ENCODE measurements around the gene CD99. TPM values are rescaled to one million over a fixed set of nuclear protein-coding genes. Genes with fewer than 3 reads are reported as not detected.

The CD99 gene
- total RNA-seq, 1 experiment from 2014 or later = 407 TPM

GRCh38 chrX:2642791-2643190, 48.3 kb upstream of the CD99 start:
- POLR2A ChIA-PET = no interaction called here
- TF ChIP-seq CTCF (IDR thresholded peaks at IDR 0.05; ENCODE audit: insufficient read depth in 1 of 2, low read depth in 1 of 2, low read length in 1 of 2, severe bottlenecking in 1 of 2, unreplicated experiment in 1 of 2) = no peak
- no peaks in the 10 kb centered on the region for H3K9me3 Mint-ChIP-seq (ENCODE audit: unreplicated experiment)
- no peaks in the 10 kb centered on the region for H3K4me1 Mint-ChIP-seq (ENCODE audit: low read depth, unreplicated experiment)
- no peak overlapping the region for H3K4me3 Mint-ChIP-seq (ENCODE audit: unreplicated experiment)
- H3K27ac Mint-ChIP-seq (ENCODE audit: unreplicated experiment) = no peak overlapping the region
- intact Hi-C loops (cut with micrococcal nuclease; ENCODE audit: unreplicated experiment) = no loop called here
- CTCF ChIA-PET = no interaction called here
- H3K27me3 Mint-ChIP-seq (ENCODE audit: insufficient read depth, unreplicated experiment) = no peaks in the 10 kb centered on the region
- Histone ChIP-seq H3K9me3 (no peaks in the 10 kb centered on the region), H3K4me1 (no peaks in the 10 kb centered on the region), H3K4me3 (ENCODE audit: low read depth, low read length) (no peak overlapping the region), H3K36me3 (ENCODE audit: control insufficient read depth, insufficient read depth, low read length) (peaks cover 2% of the 10 kb centered on the region; the same call in 1 of the 2 replicates), H3K27me3 (replicated peaks; ENCODE audit: control insufficient read depth, insufficient read depth, low read length) (no peaks in the 10 kb centered on the region)
- no TSS peak for BruUV-seq (replicated peaks)
- peaks cover 35% of the 10 kb centered on the region for H3K36me3 Mint-ChIP-seq (ENCODE audit: insufficient read depth, unreplicated experiment)
- DNase-seq = no peak

- Histone ChIP-seq H3K9me3 (no peaks in the 10 kb centered on the region), H3K4me3 (ENCODE audit: low read depth, low read length) (no peak overlapping the region), H3K4me1 (no peaks in the 10 kb centered on the region), H3K27me3 (replicated peaks; ENCODE audit: control insufficient read depth, insufficient read depth, low read length) (no peaks in the 10 kb centered on the region), H3K36me3 (ENCODE audit: control insufficient read depth, insufficient read depth, low read length) (no peaks in the 10 kb centered on the region; the same call in 1 of the 2 replicates)
- Mint-ChIP-seq H3K27me3 (ENCODE audit: insufficient read depth, unreplicated experiment) (no peaks in the 10 kb centered on the region), H3K9me3 (ENCODE audit: unreplicated experiment) (no peaks in the 10 kb centered on the region), H3K4me3 (ENCODE audit: unreplicated experiment) (no peak overlapping the region), H3K4me1 (ENCODE audit: low read depth, unreplicated experiment) (no peaks in the 10 kb centered on the region), H3K27ac (ENCODE audit: unreplicated experiment) (no peak overlapping the region), H3K36me3 (ENCODE audit: insufficient read depth, unreplicated experiment) (peaks cover 35% of the 10 kb centered on the region)
- TF ChIP-seq CTCF (IDR thresholded peaks at IDR 0.05; ENCODE audit: insufficient read depth in 1 of 2, low read depth in 1 of 2, low read length in 1 of 2, severe bottlenecking in 1 of 2, unreplicated experiment in 1 of 2) = no peak
- no TSS peak for BruUV-seq (replicated peaks)
- POLR2A ChIA-PET = no interaction called here
- intact Hi-C loops (cut with micrococcal nuclease; ENCODE audit: unreplicated experiment) = loop anchor here (1.0 kb wide), 2 partner anchors 168 to 175 kb away; no protein-coding TSS in a partner anchor
- CTCF ChIA-PET = no interaction called here
- DNase-seq = no peak
Observed at GRCh38 chrX:2643880-2644279, 47.2 kb upstream of the CD99 start.

GRCh38 chrX:2645563-2645962, 45.5 kb upstream of the CD99 start:
- H3K36me3 Mint-ChIP-seq (ENCODE audit: insufficient read depth, unreplicated experiment) = peaks cover 20% of the 10 kb centered on the region
- peak overlapping the region; percentile 34 for H3K27ac Mint-ChIP-seq (ENCODE audit: unreplicated experiment)
- H3K4me1 ChIP-seq = no peaks in the 10 kb centered on the region
- H3K36me3 ChIP-seq (ENCODE audit: control insufficient read depth, insufficient read depth, low read length) = no peaks in the 10 kb centered on the region; the same call in 1 of the 2 replicates
- H3K4me1 Mint-ChIP-seq (ENCODE audit: low read depth, unreplicated experiment) = no peaks in the 10 kb centered on the region
- no TSS peak for BruUV-seq (replicated peaks)
- POLR2A ChIA-PET = no interaction called here
- no peaks in the 10 kb centered on the region for H3K9me3 ChIP-seq
- H3K4me3 ChIP-seq (ENCODE audit: low read depth, low read length) = no peak overlapping the region
- intact Hi-C loops (cut with micrococcal nuclease; ENCODE audit: unreplicated experiment) = no loop called here
- H3K27me3 ChIP-seq (replicated peaks; ENCODE audit: control insufficient read depth, insufficient read depth, low read length) = no peaks in the 10 kb centered on the region
- no peaks in the 10 kb centered on the region for H3K27me3 Mint-ChIP-seq (ENCODE audit: insufficient read depth, unreplicated experiment)
- no peaks in the 10 kb centered on the region for H3K9me3 Mint-ChIP-seq (ENCODE audit: unreplicated experiment)
- no peak for TF ChIP-seq CTCF (IDR thresholded peaks at IDR 0.05; ENCODE audit: insufficient read depth in 1 of 2, low read depth in 1 of 2, low read length in 1 of 2, severe bottlenecking in 1 of 2, unreplicated experiment in 1 of 2)
- no peak for DNase-seq
- CTCF ChIA-PET = no interaction called here
- H3K4me3 Mint-ChIP-seq (ENCODE audit: unreplicated experiment) = no peak overlapping the region
